Measurements from ENCODE around the gene ICAM5.
A peak's percentile ranks its signal among the peaks of the same experiment; 100 is the strongest.

- TF ChIP-seq CTCF (IDR thresholded peaks at IDR 0.05; ENCODE audit: poor library complexity, severe bottlenecking) (peak; percentile 82), EP300 (conservative IDR thresholded peaks at IDR 0.05; ENCODE audit: poor library complexity, severe bottlenecking) (no peak), SMC3 (conservative IDR thresholded peaks at IDR 0.05; ENCODE audit: poor library complexity) (peak; percentile 78)
Measured at GRCh38 chr19:10259162-10259905, 30.4 kb upstream of the ICAM5 start.
